ENCODE results near the gene SRPRB.
"Not testable (repeated sequence)": the region's sequence is repeated elsewhere in the genome, so short reads cannot be mapped to it uniquely, and the experiment has no call there.

SRPRB gene

GRCh38 chr3:133780756-133781155 lies 24.9 kb upstream of the SRPRB start:
- not testable (repeated sequence) for DNase-seq (ENCODE audit: low read depth, low spot score); H3K36me3 ChIP-seq (ENCODE audit: control insufficient read depth, insufficient read depth, low read length); H3K27me3 ChIP-seq (ENCODE audit: control insufficient read depth, insufficient read depth, low read length); H3K9me3 ChIP-seq (ENCODE audit: control insufficient read depth, insufficient read depth, low read length); H3K4me1 ChIP-seq (ENCODE audit: control insufficient read depth, insufficient read depth, low read length); H3K4me3 ChIP-seq (ENCODE audit: low read length); H3K27ac ChIP-seq (ENCODE audit: low read length)
- no CpG with 5 or more reads among the region's 6 CpGs for WGBS (ENCODE audit: insufficient coverage, insufficient read length)

DNA sequence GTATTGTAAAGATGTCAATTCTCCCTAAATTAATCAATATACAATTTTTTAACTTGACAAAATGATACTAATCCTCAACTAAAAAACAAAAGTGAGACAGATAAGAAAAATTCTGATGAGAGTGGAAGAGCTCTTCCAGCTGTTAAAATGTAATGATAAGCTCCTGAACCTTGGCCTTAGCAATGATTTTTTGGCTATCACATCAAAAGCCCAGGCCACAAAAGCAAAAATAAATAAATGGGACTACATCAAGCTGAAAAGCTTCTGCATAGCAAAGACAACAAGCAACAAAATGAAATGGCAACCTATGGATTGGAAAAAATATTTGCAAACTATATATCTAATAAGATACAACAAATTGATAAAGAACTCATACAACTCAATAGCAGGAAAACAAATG lies 24.0 kb upstream of the SRPRB start:
- Histone ChIP-seq H3K27ac (ENCODE audit: low read length) (no peak overlapping the region), H3K27me3 (ENCODE audit: control insufficient read depth, insufficient read depth, low read length) (no peaks in the 10 kb centered on the region), H3K4me1 (ENCODE audit: control insufficient read depth, insufficient read depth, low read length) (peaks cover 4% of the 10 kb centered on the region), H3K36me3 (ENCODE audit: control insufficient read depth, insufficient read depth, low read length) (no peaks in the 10 kb centered on the region), H3K9me3 (ENCODE audit: control insufficient read depth, insufficient read depth, low read length) (no peaks in the 10 kb centered on the region; the same call in 1 of the 2 replicates), H3K4me3 (ENCODE audit: low read length) (no peak overlapping the region)
- no peak for DNase-seq (ENCODE audit: low read depth, low spot score)

GRCh38 chr3:133782454-133782853 lies 23.2 kb upstream of the SRPRB start:
- H3K36me3 ChIP-seq (ENCODE audit: control insufficient read depth, insufficient read depth, low read length), result no peaks in the 10 kb centered on the region

DNA sequence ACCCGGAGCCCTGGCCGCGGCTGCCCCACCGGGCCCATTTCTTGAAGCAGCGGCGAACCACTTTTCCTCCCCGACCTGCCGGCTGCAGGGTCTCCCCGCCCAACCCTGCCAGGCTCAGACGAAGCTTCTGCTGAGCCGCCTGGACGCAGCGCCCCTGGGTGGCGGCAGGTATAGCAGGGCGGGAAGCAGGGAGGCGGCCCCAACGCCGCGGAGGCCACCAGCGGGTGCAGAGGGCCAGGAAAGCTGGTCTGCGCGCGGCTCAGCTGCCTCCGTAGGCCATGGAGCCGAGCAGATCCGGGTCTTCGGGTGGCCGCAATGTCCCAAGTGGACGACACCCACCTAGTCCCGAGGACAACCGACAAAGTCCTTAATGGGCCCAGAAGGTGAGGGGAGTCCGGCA lies 21.9 kb upstream of the SRPRB start:
- Histone ChIP-seq H3K36me3 (ENCODE audit: control insufficient read depth, insufficient read depth, low read length) (no peaks in the 10 kb centered on the region), H3K4me1 (ENCODE audit: control insufficient read depth, insufficient read depth, low read length) (no peaks in the 10 kb centered on the region), H3K27ac (ENCODE audit: low read length) (no peak overlapping the region), H3K27me3 (ENCODE audit: control insufficient read depth, insufficient read depth, low read length) (no peaks in the 10 kb centered on the region), H3K9me3 (ENCODE audit: control insufficient read depth, insufficient read depth, low read length) (no peaks in the 10 kb centered on the region; the same call in 1 of the 2 replicates), H3K4me3 (ENCODE audit: low read length) (no peak overlapping the region)
- no CpG with 5 or more reads among the region's 32 CpGs for WGBS (ENCODE audit: insufficient coverage, insufficient read length)
- DNase-seq (ENCODE audit: low read depth, low spot score), result no peak

More at GRCh38 chr3:133782454-133782853, 23.2 kb upstream of the SRPRB start:
- Histone ChIP-seq H3K4me1 (ENCODE audit: control insufficient read depth, insufficient read depth, low read length) (peaks cover 4% of the 10 kb centered on the region), H3K4me3 (ENCODE audit: low read length) (no peak overlapping the region), H3K27me3 (ENCODE audit: control insufficient read depth, insufficient read depth, low read length) (no peaks in the 10 kb centered on the region), H3K27ac (ENCODE audit: low read length) (no peak overlapping the region), H3K9me3 (ENCODE audit: control insufficient read depth, insufficient read depth, low read length) (no peaks in the 10 kb centered on the region; the same call in 1 of the 2 replicates)
- no peak for DNase-seq (ENCODE audit: low read depth, low spot score)
- no CpG with 5 or more reads among the region's 2 CpGs for WGBS (ENCODE audit: insufficient coverage, insufficient read length)

DNA sequence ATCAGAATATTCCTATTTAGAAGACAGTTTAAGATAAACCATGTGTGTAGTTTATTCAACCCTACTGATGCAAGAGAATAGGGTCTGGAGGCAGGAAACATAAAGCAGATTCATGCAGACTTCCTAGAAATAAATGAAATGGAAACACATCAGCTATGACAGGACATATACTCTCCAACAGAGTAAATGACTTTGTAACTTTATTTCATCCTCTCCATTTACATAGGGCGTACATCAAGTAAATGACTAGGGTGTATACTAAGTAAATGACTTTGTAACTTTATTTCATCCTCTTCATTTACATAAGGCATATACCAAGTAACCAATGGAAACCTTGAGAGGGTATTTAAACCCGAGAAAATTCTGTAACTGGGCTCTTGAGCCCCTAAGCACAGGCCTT lies 17.6 kb upstream of the SRPRB start:
- Histone ChIP-seq H3K4me3 (ENCODE audit: low read length) (no peak overlapping the region), H3K9me3 (ENCODE audit: control insufficient read depth, insufficient read depth, low read length) (peaks cover 1% of the 10 kb centered on the region; the same call in 1 of the 2 replicates), H3K36me3 (ENCODE audit: control insufficient read depth, insufficient read depth, low read length) (no peaks in the 10 kb centered on the region), H3K4me1 (ENCODE audit: control insufficient read depth, insufficient read depth, low read length) (no peaks in the 10 kb centered on the region), H3K27me3 (ENCODE audit: control insufficient read depth, insufficient read depth, low read length) (no peaks in the 10 kb centered on the region), H3K27ac (ENCODE audit: low read length) (no peak overlapping the region)
- WGBS (ENCODE audit: insufficient coverage, insufficient read length), result no CpG with 5 or more reads among the region's 2 CpGs
- no peak for DNase-seq (ENCODE audit: low read depth, low spot score)

GRCh38 chr3:133792171-133792763 lies 13.3 kb upstream of the SRPRB start:
- H3K36me3 ChIP-seq (ENCODE audit: control insufficient read depth, insufficient read depth, low read length), result no peaks in the 10 kb centered on the region
- peaks cover 1% of the 10 kb centered on the region; the same call in 1 of the 2 replicates for H3K9me3 ChIP-seq (ENCODE audit: control insufficient read depth, insufficient read depth, low read length)
- H3K27me3 ChIP-seq (ENCODE audit: control insufficient read depth, insufficient read depth, low read length), result no peaks in the 10 kb centered on the region
- WGBS (ENCODE audit: insufficient coverage, insufficient read length), result 100% methylated on average over 4 of the region's 9 CpGs
- no peaks in the 10 kb centered on the region for H3K4me1 ChIP-seq (ENCODE audit: control insufficient read depth, insufficient read depth, low read length)
- DNase-seq (ENCODE audit: low read depth, low spot score), result no peak
- H3K4me3 ChIP-seq (ENCODE audit: low read length), result no peak overlapping the region
- H3K27ac ChIP-seq (ENCODE audit: low read length), result no peak overlapping the region

GRCh38 chr3:133797396-133798105 lies 8.1 kb upstream of the SRPRB start:
- no peaks in the 10 kb centered on the region for H3K4me1 ChIP-seq (ENCODE audit: control insufficient read depth, insufficient read depth, low read length)
- WGBS (ENCODE audit: insufficient coverage, insufficient read length), result no CpG with 5 or more reads among the region's 3 CpGs
- DNase-seq (ENCODE audit: low read depth, low spot score), result no peak
- H3K27ac ChIP-seq (ENCODE audit: low read length), result no peak overlapping the region
- no peaks in the 10 kb centered on the region for H3K27me3 ChIP-seq (ENCODE audit: control insufficient read depth, insufficient read depth, low read length)
- no peak overlapping the region for H3K4me3 ChIP-seq (ENCODE audit: low read length)
- H3K36me3 ChIP-seq (ENCODE audit: control insufficient read depth, insufficient read depth, low read length), result no peaks in the 10 kb centered on the region
- no peaks in the 10 kb centered on the region for H3K9me3 ChIP-seq (ENCODE audit: control insufficient read depth, insufficient read depth, low read length)

DNA sequence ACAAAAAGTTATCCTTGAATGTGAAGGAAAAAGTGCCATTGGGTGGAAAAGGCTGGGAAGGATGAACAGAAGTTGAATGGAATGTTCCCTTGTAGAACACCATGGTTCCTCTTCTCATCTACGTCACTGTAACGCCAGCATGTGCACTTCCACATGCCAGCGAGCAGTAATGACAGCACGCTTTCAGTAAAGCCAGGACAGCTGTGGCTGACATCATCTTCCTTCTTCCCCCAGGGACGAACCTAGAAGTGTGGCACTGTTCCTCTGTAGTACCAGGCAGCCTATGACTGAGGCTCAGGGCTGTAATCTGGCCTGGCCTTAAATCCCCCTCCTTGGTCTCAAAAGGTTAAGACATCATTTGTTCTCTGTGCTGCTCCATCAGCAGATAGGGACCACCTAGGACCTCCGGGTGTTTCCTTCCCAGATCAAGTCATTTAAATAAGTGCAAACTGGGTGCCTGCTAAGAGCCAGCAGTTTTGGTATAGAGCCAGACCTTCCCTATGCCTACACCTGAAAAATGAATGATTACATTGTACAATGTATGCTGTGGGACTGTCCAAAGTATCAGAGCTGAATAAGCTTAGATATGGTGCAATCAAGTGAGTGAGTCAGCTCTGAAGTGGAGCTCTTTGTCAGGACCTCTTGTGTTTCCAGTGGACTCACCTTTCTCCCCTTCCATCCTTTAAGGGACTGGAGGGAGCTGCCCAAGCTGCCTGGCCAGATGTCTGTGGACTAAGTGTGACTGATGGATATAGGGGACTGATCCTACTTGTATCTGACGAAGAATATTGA lies 5.6 kb upstream of the SRPRB start:
- H3K4me3 ChIP-seq (ENCODE audit: low read length), result no peak overlapping the region
- no peaks in the 10 kb centered on the region for H3K4me1 ChIP-seq (ENCODE audit: control insufficient read depth, insufficient read depth, low read length)
- H3K9me3 ChIP-seq (ENCODE audit: control insufficient read depth, insufficient read depth, low read length), result no peaks in the 10 kb centered on the region
- no CpG with 5 or more reads among the region's 7 CpGs for WGBS (ENCODE audit: insufficient coverage, insufficient read length)
- no peaks in the 10 kb centered on the region for H3K27me3 ChIP-seq (ENCODE audit: control insufficient read depth, insufficient read depth, low read length)
- H3K27ac ChIP-seq (ENCODE audit: low read length), result no peak overlapping the region
- DNase-seq (ENCODE audit: low read depth, low spot score), result no peak
- H3K36me3 ChIP-seq (ENCODE audit: control insufficient read depth, insufficient read depth, low read length), result no peaks in the 10 kb centered on the region

- Histone ChIP-seq H3K4me1 (ENCODE audit: control insufficient read depth, insufficient read depth, low read length) (no peaks in the 10 kb centered on the region), H3K27me3 (ENCODE audit: control insufficient read depth, insufficient read depth, low read length) (no peaks in the 10 kb centered on the region), H3K9me3 (ENCODE audit: control insufficient read depth, insufficient read depth, low read length) (no peaks in the 10 kb centered on the region), H3K36me3 (ENCODE audit: control insufficient read depth, insufficient read depth, low read length) (no peaks in the 10 kb centered on the region), H3K4me3 (ENCODE audit: low read length) (no peak overlapping the region), H3K27ac (ENCODE audit: low read length) (no peak overlapping the region)
- whole genome bisulfite sequencing (ENCODE audit: insufficient coverage, insufficient read length), result no CpG with 5 or more reads among the region's 5 CpGs
- DNase-seq (ENCODE audit: low read depth, low spot score), result no peak
Observed at GRCh38 chr3:133803469-133803868, 2.1 kb upstream of the SRPRB start.

- H3K36me3 ChIP-seq (ENCODE audit: control insufficient read depth, insufficient read depth, low read length), result no peaks in the 10 kb centered on the region
- WGBS (ENCODE audit: insufficient coverage, insufficient read length), result no CpG with 5 or more reads among the region's 4 CpGs
- H3K27ac ChIP-seq (ENCODE audit: low read length), result no peak overlapping the region
- H3K4me3 ChIP-seq (ENCODE audit: low read length), result no peak overlapping the region
- no peaks in the 10 kb centered on the region for H3K9me3 ChIP-seq (ENCODE audit: control insufficient read depth, insufficient read depth, low read length)
- H3K27me3 ChIP-seq (ENCODE audit: control insufficient read depth, insufficient read depth, low read length), result no peaks in the 10 kb centered on the region
- no peaks in the 10 kb centered on the region for H3K4me1 ChIP-seq (ENCODE audit: control insufficient read depth, insufficient read depth, low read length)
- DNase-seq (ENCODE audit: low read depth, low spot score), result no peak
Observed at GRCh38 chr3:133804896-133805295, 719 bp upstream of the SRPRB start.
